Left lung (tissue), 10 donors: ENCODE measurements around the gene ANTXRL. TPM values are rescaled to one million over a fixed set of nuclear protein-coding genes. Genes with fewer than 3 reads are reported as not detected.
A peak's percentile ranks its signal among the peaks of the same experiment; 100 is the strongest.
"Not testable (repeated sequence)": the region's sequence is repeated elsewhere in the genome, so short reads cannot be mapped to it uniquely, and the experiment has no call there.

ENCODE experiments used
- ATAC-seq: fragments of 200-7000 bp; cut with Tn5 transposase; one replicate; pipeline ENCODE4 v1.9.1; 2020; ENCODE audit warnings: moderate library complexity
- DNase-seq, 4 donors: peaks; one replicate each; pipeline ENCODE4 v3.0.0-alpha.2; 2013 to 2020
- H3K27ac ChIP-seq, 2 donors: fragments of 200-600 bp; sonication (generic) in 1 of 2; one replicate each; pipeline versions ENCODE4 v1.5.0 to v1.8.0; 2020 to 2021
- H3K27me3 ChIP-seq, 2 donors: fragments of 200-600 bp; sonication (generic) in 1 of 2; one replicate each; pipeline versions ENCODE4 v1.5.0 to v1.8.0; 2020 to 2021
- H3K36me3 ChIP-seq, 2 donors: fragments of 200-600 bp; sonication (generic) in 1 of 2; one replicate each; pipeline versions ENCODE4 v1.5.0 to v1.8.0; 2020 to 2021
- H3K4me1 ChIP-seq, 2 donors: fragments of 200-600 bp; one replicate each; pipeline ENCODE4 v1.8.0; 2021
- H3K4me3 ChIP-seq, 2 donors: fragments of 200-600 bp; sonication (generic) in 1 of 2; one replicate each; pipeline versions ENCODE4 v1.5.0 to v1.8.0; 2020 to 2021; ENCODE audit warnings: mild to moderate bottlenecking in 1 of 2
- H3K9me3 ChIP-seq, 2 donors: fragments of 200-600 bp; sonication (generic) in 1 of 2; one replicate each; pipeline versions ENCODE4 v1.5.0 to v1.8.0; 2020 to 2021
- intact Hi-C, 2 donors: fragments of 100-400 bp; cut with DNase I; formaldehyde crosslinking; loops; one replicate each; pipeline versions ENCODE4 v1.11.2 to v1.14.2; 2022
- polyA plus RNA-seq, 6 donors: library from polyadenylated mRNA; unstranded; fragments of 120-200 nt; gene quantifications; one replicate each; pipeline ENCODE4 v1.2.1, GENCODE V29; 2013; ENCODE audit not compliant: insufficient read length in 6 of 6
- total RNA-seq, 2 donors: library from RNA; stranded (reverse); fragmentation: NEBNext Ultra II Directional; extraction: Animal tissue kit (Norgen Biotek cat#: 25700); gene quantifications; one replicate each; pipeline ENCODE4 v1.2.1, GENCODE V29; 2021
- TF ChIP-seq, protein P1 (sequence below), 2 donors: fragments of 200-600 bp; sonication (generic) in 1 of 2; IDR thresholded peaks; one replicate each; pipeline versions ENCODE4 v1.5.0 to v1.8.0; 2021; ENCODE audit warnings: antibody characterized with exemption in 2 of 2
- donor health status: DM: no; HTN: yes; CAD: no.
- donor health status: DM: no; HTN: no; CAD: no.

The ANTXRL gene
- total and polyA plus RNA-seq, 8 donors, result not detected

DNA sequence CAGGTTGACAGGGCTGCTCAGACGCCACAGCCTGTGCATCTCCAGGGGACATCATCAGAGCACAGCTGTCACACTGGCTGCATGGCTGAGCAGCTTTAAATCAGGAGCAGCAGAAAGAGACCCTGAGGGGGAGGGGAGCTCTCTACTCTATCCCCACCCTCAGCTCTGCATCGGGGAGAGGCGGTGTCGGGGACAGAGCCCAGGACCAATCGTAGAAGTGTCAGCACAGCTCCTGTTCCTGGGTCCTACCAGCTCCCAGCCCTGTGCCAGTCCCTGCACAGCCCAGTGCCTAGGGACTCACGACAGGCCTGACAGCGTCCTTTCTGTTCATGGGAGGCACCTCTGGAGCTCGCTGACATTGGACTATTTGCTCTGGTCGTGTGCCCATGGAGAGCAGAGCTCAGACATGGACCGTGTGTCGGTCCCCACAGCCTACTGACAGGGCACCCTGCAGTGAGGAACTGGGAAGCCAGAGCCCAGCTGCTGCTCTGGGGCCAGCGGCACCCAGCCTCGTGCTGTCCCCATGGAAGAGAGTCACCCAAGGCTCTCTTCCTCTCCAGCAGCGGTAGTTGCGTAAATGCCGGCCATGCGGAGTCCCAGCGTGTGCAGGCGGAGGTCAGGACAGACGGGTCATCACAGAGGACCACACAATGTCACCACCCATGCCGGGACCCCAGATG is 20.4 kb upstream of the ANTXRL start:
- DNase-seq, result peak in 1 of 4 donors; percentile 71
- Histone ChIP-seq H3K9me3 (no peaks in the 10 kb centered on the region), H3K36me3 (no peaks in the 10 kb centered on the region), H3K27ac (no peak overlapping the region), H3K27me3 (no peaks in the 10 kb centered on the region), H3K4me1 (no peaks in the 10 kb centered on the region), H3K4me3 (no peak overlapping the region)
- TF ChIP-seq, protein P1, sequence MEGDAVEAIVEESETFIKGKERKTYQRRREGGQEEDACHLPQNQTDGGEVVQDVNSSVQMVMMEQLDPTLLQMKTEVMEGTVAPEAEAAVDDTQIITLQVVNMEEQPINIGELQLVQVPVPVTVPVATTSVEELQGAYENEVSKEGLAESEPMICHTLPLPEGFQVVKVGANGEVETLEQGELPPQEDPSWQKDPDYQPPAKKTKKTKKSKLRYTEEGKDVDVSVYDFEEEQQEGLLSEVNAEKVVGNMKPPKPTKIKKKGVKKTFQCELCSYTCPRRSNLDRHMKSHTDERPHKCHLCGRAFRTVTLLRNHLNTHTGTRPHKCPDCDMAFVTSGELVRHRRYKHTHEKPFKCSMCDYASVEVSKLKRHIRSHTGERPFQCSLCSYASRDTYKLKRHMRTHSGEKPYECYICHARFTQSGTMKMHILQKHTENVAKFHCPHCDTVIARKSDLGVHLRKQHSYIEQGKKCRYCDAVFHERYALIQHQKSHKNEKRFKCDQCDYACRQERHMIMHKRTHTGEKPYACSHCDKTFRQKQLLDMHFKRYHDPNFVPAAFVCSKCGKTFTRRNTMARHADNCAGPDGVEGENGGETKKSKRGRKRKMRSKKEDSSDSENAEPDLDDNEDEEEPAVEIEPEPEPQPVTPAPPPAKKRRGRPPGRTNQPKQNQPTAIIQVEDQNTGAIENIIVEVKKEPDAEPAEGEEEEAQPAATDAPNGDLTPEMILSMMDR (IDR thresholded peaks at IDR 0.05), result no peak
- ATAC-seq, result peak; percentile 54
- intact Hi-C loops, result no loop called here

DNA sequence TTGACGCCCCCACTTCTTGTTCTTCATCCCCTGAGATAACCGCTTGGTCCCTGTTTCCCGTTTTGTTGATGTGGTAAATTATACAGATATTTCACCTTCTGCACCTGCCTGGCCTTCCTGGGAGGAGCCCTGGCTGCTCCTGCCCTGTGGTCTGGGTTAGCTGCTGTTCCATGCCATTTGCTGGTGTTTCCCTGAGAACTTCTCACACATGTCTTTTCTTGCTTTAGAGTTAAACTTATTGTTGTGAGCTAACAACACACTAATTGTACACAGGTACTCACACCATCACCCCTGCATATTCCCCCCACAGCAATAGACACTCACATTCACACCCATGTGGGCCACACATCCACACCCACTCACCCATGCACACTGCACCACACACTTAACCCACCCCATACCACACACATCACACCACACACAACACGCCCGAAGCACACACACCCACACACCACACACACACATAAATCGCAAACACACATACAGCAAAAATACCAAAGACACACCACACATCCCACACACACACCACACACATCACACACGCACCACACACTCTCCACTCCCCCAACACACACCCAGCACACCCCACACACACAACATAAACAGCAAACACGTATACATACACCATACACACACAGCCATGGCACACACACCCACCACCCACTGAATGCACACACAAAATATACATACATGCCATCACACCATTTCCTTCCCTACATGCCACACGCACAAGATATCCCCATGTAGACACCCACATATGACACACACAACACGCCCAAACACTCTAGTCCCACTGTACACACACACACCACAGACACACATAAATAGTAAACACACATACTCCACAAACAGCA is 19.4 kb upstream of the ANTXRL start:
- H3K4me3 ChIP-seq, result no peak overlapping the region
- no peak for DNase-seq
- no peaks in the 10 kb centered on the region for H3K36me3 ChIP-seq
- no peak overlapping the region for H3K27ac ChIP-seq
- intact Hi-C loops, result no loop called here
- no peak for ATAC-seq
- H3K4me1 ChIP-seq, result no peaks in the 10 kb centered on the region
- TF ChIP-seq, protein P1 (IDR thresholded peaks at IDR 0.05), result no peak
- H3K27me3 ChIP-seq, result no peaks in the 10 kb centered on the region
- no peaks in the 10 kb centered on the region for H3K9me3 ChIP-seq

DNA sequence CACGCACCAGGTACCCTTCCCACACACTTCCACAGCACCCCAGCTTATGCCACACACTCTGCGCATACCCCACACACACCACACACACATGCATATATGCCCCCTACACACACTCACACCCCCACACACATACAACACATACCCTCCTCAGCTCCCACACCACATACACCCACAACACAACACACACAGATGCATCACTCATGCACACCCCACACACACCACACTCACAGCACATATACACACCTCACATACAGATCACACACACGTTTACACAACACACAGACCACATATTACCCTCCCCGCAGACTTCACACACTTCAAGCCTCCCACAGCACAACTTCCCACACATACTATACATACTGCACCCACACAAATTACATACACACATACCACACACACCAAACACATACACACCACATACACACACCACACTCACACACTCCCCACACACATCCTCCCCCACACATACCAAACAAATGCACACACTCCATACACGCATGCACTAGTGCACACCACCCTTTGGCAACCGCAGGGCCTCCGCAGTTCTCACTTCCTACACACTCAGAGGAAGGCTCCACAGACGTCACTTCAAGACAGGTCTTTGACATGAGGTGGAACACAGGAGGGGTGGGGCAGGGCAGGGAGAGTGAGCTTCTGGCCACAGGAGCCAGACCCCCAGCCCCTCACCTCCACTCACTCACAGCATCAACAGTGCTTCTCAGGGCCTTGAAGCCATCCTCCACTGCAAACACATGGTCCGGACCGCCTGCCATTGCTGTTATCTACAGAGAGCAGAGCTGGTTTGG is 18.5 kb upstream of the ANTXRL start:
- Histone ChIP-seq H3K4me3 (peak overlapping the region in 1 of 2 donors; percentile 7), H3K4me1 (no peaks in the 10 kb centered on the region), H3K36me3 (no peaks in the 10 kb centered on the region), H3K27me3 (no peaks in the 10 kb centered on the region), H3K27ac (no peak overlapping the region), H3K9me3 (no peaks in the 10 kb centered on the region)
- TF ChIP-seq, protein P1 (IDR thresholded peaks at IDR 0.05), result no peak
- intact Hi-C loops, result no loop called here
- ATAC-seq (no peak), DNase-seq (no peak)

DNA sequence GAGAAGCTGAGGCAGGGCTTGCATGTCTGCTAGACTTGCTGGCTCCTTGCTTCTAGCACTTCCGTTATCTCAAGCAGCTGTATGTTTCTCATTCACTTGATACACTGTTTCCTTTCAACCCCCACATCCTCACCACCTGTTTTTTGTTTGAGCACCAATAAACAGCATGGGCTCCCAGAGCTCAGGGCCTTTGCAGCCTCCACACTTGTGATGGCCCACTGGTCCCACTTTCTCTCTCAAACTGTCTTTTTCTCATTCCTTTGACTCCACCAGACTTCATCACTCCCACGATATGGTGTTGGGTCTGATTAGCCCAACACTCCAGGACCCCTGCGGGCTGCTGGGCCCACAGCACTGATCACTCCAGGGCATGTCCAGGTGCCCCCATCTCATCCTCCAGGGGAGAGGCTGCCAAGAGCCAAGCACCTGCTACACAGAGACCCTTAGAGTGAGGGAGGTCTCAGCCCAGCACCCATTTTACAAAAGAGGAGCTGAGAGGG is 17.2 kb upstream of the ANTXRL start:
- ATAC-seq, H3K4me3 ChIP-seq, H3K4me1 ChIP-seq, H3K27ac ChIP-seq, DNase-seq, H3K36me3 ChIP-seq, H3K9me3 ChIP-seq, intact Hi-C loops, H3K27me3 ChIP-seq: not testable (repeated sequence)

DNA sequence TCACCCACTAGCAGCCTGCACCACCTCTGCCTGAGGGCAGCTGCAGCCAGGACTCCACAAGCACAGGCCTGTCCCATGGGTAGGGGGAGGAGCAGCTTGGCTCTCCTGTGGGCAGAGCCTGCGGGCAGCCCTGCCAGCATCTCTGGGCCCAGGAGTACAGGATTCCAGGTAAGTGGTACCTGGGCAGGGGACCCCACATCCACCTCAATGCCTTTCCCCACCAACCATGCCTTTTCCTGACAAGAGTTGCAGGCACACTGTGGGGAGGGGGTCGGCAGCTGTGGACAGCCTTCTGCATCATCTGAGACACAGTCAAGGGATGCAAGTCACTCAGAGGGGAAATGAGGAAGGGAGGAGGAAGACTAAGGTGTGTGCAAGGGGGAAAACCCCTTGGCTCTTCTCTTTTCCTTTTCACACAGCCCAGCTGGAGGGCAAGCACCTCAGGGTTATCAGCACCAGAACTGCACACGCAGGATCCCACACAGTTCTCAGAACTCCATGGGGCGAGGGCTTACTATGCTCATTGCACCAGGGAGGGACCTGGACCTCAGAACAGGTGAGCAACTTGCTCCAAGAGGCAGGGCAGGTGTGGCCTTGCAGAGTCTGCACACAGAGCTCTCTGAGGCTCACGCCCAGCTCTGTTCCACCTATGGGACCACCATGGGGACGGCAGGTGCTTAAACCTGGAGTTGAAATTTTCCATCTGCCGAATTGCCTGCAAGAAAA is 16.5 kb upstream of the ANTXRL start:
- TF ChIP-seq, protein P1 (IDR thresholded peaks at IDR 0.05), result no peak
- no peaks in the 10 kb centered on the region for H3K27me3 ChIP-seq
- no peak overlapping the region for H3K27ac ChIP-seq
- no peak overlapping the region for H3K4me3 ChIP-seq
- intact Hi-C loops, result no loop called here
- H3K9me3 ChIP-seq, result no peaks in the 10 kb centered on the region
- no peak for DNase-seq
- no peak for ATAC-seq
- H3K36me3 ChIP-seq, result no peaks in the 10 kb centered on the region
- no peaks in the 10 kb centered on the region for H3K4me1 ChIP-seq

DNA sequence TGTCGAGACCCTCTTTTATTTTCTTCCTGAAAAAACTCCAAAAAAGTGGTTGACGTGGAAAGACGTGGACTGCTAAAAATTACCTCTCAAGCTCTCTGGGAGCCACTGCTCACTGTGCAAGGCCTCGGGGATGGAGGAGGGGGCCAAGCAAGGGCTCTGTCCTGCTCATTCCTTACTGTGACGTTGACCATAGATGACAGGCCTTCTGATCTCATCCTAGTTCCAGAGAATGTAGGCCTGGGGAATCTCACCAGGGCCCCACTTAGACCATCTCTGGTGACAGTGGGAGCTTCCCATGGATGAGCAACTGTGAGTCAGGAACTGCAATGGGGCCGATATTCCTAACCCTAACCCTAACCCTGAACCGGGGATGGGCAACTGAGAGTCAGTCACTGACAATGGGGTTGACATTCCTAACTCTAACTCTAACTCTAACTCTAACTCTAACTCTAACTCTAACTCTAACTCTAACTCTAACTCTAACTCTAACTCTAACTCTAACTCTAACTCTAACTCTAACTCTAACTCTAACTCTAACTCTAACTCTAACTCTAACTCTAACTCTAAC is 15.8 kb upstream of the ANTXRL start:
- H3K36me3 ChIP-seq, intact Hi-C loops, H3K9me3 ChIP-seq, ATAC-seq, DNase-seq, H3K4me1 ChIP-seq, H3K4me3 ChIP-seq, H3K27ac ChIP-seq, H3K27me3 ChIP-seq: not testable (repeated sequence)

DNA sequence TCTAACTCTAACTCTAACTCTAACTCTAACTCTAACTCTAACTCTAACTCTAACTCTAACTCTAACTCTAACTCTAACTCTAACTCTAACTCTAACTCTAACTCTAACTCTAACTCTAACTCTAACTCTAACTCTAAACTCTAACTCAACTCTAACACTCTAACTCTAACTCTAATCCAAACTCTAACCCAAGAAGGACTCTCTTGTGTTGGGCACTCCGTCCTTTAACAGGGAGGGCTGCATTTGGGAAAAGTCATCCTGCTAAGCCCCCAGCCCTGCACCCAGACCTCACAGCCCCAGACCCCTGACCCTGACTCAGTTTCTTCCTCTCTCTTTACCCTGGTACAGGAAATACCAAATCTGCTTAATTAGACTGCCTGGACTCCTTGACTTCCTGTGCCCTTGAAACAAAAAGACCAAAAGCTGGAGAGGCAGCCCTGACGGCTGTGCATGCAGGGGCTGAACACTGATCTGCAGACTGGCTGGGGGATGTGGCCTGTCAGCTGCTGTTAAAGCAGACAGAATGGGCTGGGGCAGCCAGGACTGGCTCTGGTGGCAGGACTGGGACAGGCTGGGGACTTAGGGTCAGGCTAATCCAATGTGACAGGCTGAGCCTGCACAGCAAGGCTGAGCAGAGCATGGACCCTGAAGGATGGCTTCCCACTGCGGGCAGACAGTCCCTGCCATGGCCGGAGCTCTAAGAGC is 14.8 kb upstream of the ANTXRL start:
- DNase-seq, H3K4me1 ChIP-seq, H3K36me3 ChIP-seq, H3K27me3 ChIP-seq, intact Hi-C loops, ATAC-seq, H3K9me3 ChIP-seq, H3K4me3 ChIP-seq, H3K27ac ChIP-seq: not testable (repeated sequence)
